HEK293 (cell line): ENCODE data around the gene RAB28.
A peak's percentile ranks its signal among the peaks of the same experiment; 100 is the strongest.

Source experiments
- CTCF ChIA-PET: fragments of 350-600 bp; formaldehyde crosslinking; extraction: SDS; loops from one replicate; lab custom pipeline; 2021; ENCODE audit warnings: antibody characterized with exemption; lab: Yijun Ruan, JAX
- POLR2A ChIA-PET: fragments of 300-600 bp; formaldehyde crosslinking; extraction: SDS; loops from one replicate; lab custom pipeline; 2020; ENCODE audit warnings: antibody characterized with exemption, inconsistent platforms; lab: Yijun Ruan, JAX
- H3K27ac ChIP-seq: fragments of 200-500 bp; sonication (Bioruptor generic); 2 replicates; pipeline ENCODE4 v1.5.1; 2014; ENCODE audit warnings: low read depth, low read length, control low read depth, inconsistent platforms; ENCODE audit errors: extremely low read depth
- H3K36me3 ChIP-seq, 2 experiments: fragments of 200-500 bp in 1 of 2; sonication (Bioruptor generic) in 1 of 2; 1 replicate in 1 of 2; 2 replicates in 1 of 2; pipeline ENCODE4 v1.5.1; 2014 to 2017; ENCODE audit warnings: inconsistent platforms in 2 of 2, low read length in 2 of 2; ENCODE audit not compliant: control insufficient read depth in 2 of 2, insufficient read depth in 1 of 2
- H3K4me1 ChIP-seq: fragments of 200-500 bp; sonication (Bioruptor generic); 2 replicates; pipeline ENCODE4 v1.5.1; 2014; ENCODE audit warnings: mild to moderate bottlenecking, low read length, inconsistent platforms; ENCODE audit not compliant: control insufficient read depth, insufficient read depth
- H3K4me3 ChIP-seq: 2 replicates; pipeline ENCODE4 v1.5.1; 2011; ENCODE audit warnings: low read depth, mild to moderate bottlenecking, control low read depth, low read length, moderate library complexity
- H3K9me3 ChIP-seq: fragments of 200-500 bp; sonication (Bioruptor generic); 2 replicates; pipeline ENCODE4 v1.5.1; 2014; ENCODE audit warnings: low read depth, low read length, inconsistent platforms; ENCODE audit not compliant: control insufficient read depth, insufficient read depth
- KLF16 ChIP-seq: fragments of 450-650 bp; formaldehyde crosslinking; IDR thresholded peaks from 2 replicates; pipeline ENCODE4 v1.5.1; 2017; ENCODE audit warnings: missing biosample characterization, missing genetic modification characterization
- KLF9 ChIP-seq: fragments of 450-650 bp; formaldehyde crosslinking; IDR thresholded peaks from 2 replicates; pipeline ENCODE4 v1.5.1; 2016; ENCODE audit warnings: missing biosample characterization, missing genetic modification characterization, low read depth
- MEIS1 ChIP-seq: sonication (generic); formaldehyde crosslinking; IDR thresholded peaks from 2 replicates; pipeline ENCODE4 v1.8.1; 2022; ENCODE audit warnings: missing genetic modification reagents, mild to moderate bottlenecking, borderline replicate concordance
- SCRT1 ChIP-seq: fragments of 450-650 bp; formaldehyde crosslinking; IDR thresholded peaks from 2 replicates; pipeline ENCODE4 v1.5.1; 2016; ENCODE audit warnings: missing biosample characterization, missing genetic modification characterization, borderline replicate concordance
- SCRT2 ChIP-seq: fragments of 450-650 bp; formaldehyde crosslinking; IDR thresholded peaks from 2 replicates; pipeline ENCODE4 v1.5.1; 2016; ENCODE audit warnings: missing biosample characterization, missing genetic modification characterization
- ZBTB17 ChIP-seq: fragments of 450-650 bp; formaldehyde crosslinking; IDR thresholded peaks from 2 replicates; pipeline ENCODE4 v1.5.1; 2016; ENCODE audit warnings: missing biosample characterization, missing genetic modification characterization
- ZFP41 ChIP-seq: fragments of 450-650 bp; formaldehyde crosslinking; IDR thresholded peaks from 2 replicates; pipeline ENCODE4 v1.5.1; 2016; ENCODE audit warnings: missing biosample characterization, missing genetic modification characterization, borderline replicate concordance
- ZFP69B ChIP-seq: fragments of 450-650 bp; formaldehyde crosslinking; IDR thresholded peaks from 2 replicates; pipeline ENCODE4 v1.5.1; 2016; ENCODE audit warnings: missing biosample characterization, missing genetic modification characterization
- ZNF114 ChIP-seq: fragments of 450-650 bp; formaldehyde crosslinking; IDR thresholded peaks from 2 replicates; pipeline ENCODE4 v1.5.0; 2017; ENCODE audit warnings: missing biosample characterization, missing genetic modification characterization
- ZNF155 ChIP-seq: fragments of 450-650 bp; formaldehyde crosslinking; IDR thresholded peaks from 2 replicates; pipeline ENCODE4 v1.5.1; 2016; ENCODE audit warnings: missing biosample characterization, missing genetic modification characterization
- ZNF16 ChIP-seq: fragments of 450-650 bp; formaldehyde crosslinking; IDR thresholded peaks from 2 replicates; pipeline ENCODE4 v1.5.1; 2016; ENCODE audit warnings: low read depth, missing biosample characterization, missing genetic modification characterization
- ZNF169 ChIP-seq: fragments of 450-650 bp; formaldehyde crosslinking; IDR thresholded peaks from 2 replicates; pipeline ENCODE4 v1.5.1; 2016; ENCODE audit warnings: missing biosample characterization, missing genetic modification characterization
- ZNF19 ChIP-seq: fragments of 450-650 bp; formaldehyde crosslinking; IDR thresholded peaks from 2 replicates; pipeline ENCODE4; 2016; ENCODE audit warnings: missing biosample characterization, missing genetic modification characterization, low read depth
- ZNF202 ChIP-seq: fragments of 450-650 bp; formaldehyde crosslinking; IDR thresholded peaks from 2 replicates; pipeline ENCODE4 v1.5.1; 2016; ENCODE audit warnings: missing biosample characterization, missing genetic modification characterization, borderline replicate concordance
- ZNF211 ChIP-seq: fragments of 450-650 bp; formaldehyde crosslinking; IDR thresholded peaks from 2 replicates; pipeline ENCODE4 v1.5.1; 2016; ENCODE audit warnings: low read depth, missing biosample characterization, missing genetic modification characterization
- ZNF404 ChIP-seq: fragments of 450-650 bp; formaldehyde crosslinking; IDR thresholded peaks from 2 replicates; pipeline ENCODE4 v1.5.1; 2017; ENCODE audit warnings: missing biosample characterization, missing genetic modification characterization
- ZNF48 ChIP-seq: fragments of 450-650 bp; formaldehyde crosslinking; IDR thresholded peaks from 2 replicates; pipeline ENCODE4 v1.5.1; 2016; ENCODE audit warnings: missing biosample characterization, missing genetic modification characterization
- ZNF658 ChIP-seq: fragments of 450-650 bp; formaldehyde crosslinking; IDR thresholded peaks from 2 replicates; pipeline ENCODE4; 2016; ENCODE audit warnings: missing biosample characterization, missing genetic modification characterization
- ZNF837 ChIP-seq: fragments of 450-650 bp; formaldehyde crosslinking; IDR thresholded peaks from 2 replicates; pipeline ENCODE4 v1.5.1; 2016; ENCODE audit warnings: missing biosample characterization, missing genetic modification characterization
- TF ChIP-seq, protein P1 (sequence below): fragments of 450-650 bp; formaldehyde crosslinking; IDR thresholded peaks from 2 replicates; pipeline ENCODE4 v1.5.1; 2016; ENCODE audit warnings: missing biosample characterization, missing genetic modification characterization
- TF ChIP-seq, protein P2 (sequence below): fragments of 450-650 bp; formaldehyde crosslinking; IDR thresholded peaks from 2 replicates; pipeline ENCODE4 v1.5.1; 2016; ENCODE audit warnings: missing biosample characterization, missing genetic modification characterization
- TF ChIP-seq, protein P3 (sequence below): fragments of 450-650 bp; formaldehyde crosslinking; IDR thresholded peaks from 2 replicates; pipeline ENCODE4 v1.5.1; 2017; ENCODE audit warnings: missing biosample characterization, missing genetic modification characterization
- TF ChIP-seq, protein P4 (sequence below): fragments of 450-650 bp; formaldehyde crosslinking; IDR thresholded peaks from 2 replicates; pipeline ENCODE4 v1.5.0; 2017; ENCODE audit warnings: missing biosample characterization, missing genetic modification characterization, borderline replicate concordance
- TF ChIP-seq, protein P5 (sequence below): fragments of 450-650 bp; formaldehyde crosslinking; IDR thresholded peaks from 2 replicates; pipeline ENCODE4 v1.5.1; 2016; ENCODE audit warnings: missing biosample characterization, missing genetic modification characterization, borderline replicate concordance

The RAB28 gene

DNA sequence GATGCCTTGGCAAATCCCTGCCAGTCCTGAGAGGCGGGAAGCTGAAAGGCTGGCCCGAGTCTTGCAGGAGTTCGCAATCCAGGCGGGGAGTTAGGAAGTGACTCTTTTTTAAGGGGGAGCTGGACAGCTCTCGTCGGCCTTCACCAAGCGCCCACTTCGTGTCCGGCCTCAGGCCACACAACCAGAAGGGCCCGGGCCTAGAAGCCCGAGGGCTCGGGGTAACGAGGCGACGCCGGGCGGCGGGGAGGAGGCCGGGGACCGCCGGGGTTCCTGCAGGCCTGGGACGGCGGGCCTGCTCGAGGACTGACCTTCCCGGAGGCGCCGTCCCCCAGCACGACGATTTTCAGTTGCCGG is 395 bp downstream of the RAB28 start (continued):
- TF ChIP-seq, protein P1, sequence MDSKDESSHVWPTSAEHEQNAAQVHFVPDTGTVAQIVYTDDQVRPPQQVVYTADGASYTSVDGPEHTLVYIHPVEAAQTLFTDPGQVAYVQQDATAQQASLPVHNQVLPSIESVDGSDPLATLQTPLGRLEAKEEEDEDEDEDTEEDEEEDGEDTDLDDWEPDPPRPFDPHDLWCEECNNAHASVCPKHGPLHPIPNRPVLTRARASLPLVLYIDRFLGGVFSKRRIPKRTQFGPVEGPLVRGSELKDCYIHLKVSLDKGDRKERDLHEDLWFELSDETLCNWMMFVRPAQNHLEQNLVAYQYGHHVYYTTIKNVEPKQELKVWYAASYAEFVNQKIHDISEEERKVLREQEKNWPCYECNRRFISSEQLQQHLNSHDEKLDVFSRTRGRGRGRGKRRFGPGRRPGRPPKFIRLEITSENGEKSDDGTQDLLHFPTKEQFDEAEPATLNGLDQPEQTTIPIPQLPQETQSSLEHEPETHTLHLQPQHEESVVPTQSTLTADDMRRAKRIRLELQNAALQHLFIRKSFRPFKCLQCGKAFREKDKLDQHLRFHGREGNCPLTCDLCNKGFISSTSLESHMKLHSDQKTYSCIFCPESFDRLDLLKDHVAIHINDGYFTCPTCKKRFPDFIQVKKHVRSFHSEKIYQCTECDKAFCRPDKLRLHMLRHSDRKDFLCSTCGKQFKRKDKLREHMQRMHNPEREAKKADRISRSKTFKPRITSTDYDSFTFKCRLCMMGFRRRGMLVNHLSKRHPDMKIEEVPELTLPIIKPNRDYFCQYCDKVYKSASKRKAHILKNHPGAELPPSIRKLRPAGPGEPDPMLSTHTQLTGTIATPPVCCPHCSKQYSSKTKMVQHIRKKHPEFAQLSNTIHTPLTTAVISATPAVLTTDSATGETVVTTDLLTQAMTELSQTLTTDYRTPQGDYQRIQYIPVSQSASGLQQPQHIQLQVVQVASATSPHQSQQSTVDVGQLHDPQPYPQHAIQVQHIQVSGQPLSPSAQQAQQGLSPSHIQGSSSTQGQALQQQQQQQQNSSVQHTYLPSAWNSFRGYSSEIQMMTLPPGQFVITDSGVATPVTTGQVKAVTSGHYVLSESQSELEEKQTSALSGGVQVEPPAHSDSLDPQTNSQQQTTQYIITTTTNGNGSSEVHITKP (tag by site-specific recombination), result peak; percentile 46
- TF ChIP-seq ZNF16 (tag by site-specific recombination), result no peak
- no peak for TF ChIP-seq ZNF169
- TF ChIP-seq, protein P2, sequence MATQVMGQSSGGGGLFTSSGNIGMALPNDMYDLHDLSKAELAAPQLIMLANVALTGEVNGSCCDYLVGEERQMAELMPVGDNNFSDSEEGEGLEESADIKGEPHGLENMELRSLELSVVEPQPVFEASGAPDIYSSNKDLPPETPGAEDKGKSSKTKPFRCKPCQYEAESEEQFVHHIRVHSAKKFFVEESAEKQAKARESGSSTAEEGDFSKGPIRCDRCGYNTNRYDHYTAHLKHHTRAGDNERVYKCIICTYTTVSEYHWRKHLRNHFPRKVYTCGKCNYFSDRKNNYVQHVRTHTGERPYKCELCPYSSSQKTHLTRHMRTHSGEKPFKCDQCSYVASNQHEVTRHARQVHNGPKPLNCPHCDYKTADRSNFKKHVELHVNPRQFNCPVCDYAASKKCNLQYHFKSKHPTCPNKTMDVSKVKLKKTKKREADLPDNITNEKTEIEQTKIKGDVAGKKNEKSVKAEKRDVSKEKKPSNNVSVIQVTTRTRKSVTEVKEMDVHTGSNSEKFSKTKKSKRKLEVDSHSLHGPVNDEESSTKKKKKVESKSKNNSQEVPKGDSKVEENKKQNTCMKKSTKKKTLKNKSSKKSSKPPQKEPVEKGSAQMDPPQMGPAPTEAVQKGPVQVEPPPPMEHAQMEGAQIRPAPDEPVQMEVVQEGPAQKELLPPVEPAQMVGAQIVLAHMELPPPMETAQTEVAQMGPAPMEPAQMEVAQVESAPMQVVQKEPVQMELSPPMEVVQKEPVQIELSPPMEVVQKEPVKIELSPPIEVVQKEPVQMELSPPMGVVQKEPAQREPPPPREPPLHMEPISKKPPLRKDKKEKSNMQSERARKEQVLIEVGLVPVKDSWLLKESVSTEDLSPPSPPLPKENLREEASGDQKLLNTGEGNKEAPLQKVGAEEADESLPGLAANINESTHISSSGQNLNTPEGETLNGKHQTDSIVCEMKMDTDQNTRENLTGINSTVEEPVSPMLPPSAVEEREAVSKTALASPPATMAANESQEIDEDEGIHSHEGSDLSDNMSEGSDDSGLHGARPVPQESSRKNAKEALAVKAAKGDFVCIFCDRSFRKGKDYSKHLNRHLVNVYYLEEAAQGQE (tag by site-specific recombination), result peak; percentile 91
- TF ChIP-seq ZFP69B (tag by site-specific recombination), result no peak
- no peak for TF ChIP-seq MEIS1 (CRISPR knock-in tag)

DNA sequence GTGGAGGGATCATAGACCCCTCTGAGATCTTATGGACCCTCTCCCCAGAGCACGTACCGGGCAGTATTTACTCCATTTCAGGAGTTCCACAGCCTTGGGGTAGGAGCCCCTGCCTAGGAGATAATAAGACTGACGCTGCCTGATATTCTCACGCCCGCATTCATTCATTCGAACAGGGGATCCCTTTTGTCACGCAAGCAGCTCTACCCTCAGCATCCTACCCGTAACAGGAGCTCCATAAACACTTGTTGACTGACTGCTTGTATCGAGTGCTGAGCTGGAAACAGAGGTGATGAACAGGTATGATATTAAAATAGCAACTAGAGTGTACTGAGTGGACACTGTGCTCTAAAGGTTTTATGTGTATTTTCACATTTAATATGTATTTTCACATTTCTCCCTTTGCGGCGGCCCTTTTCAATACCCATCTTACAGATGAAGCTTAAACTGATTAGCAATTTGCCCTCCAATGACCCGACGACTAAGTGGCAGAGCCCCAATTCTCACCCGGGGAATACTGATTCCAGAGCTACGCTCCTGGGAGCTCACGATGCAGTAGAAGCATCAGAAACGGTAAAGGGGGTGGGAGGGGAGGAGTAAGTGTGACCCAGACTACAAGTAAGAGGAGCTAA is 888 bp downstream of the RAB28 start:
- Histone ChIP-seq H3K27ac (peak overlapping the region; percentile 95), H3K36me3 (no peaks in the 10 kb centered on the region), H3K4me3 (peak overlapping the region; percentile 77), H3K9me3 (no peaks in the 10 kb centered on the region), H3K4me1 (no peaks in the 10 kb centered on the region)
- ChIA-PET POLR2A (interaction anchor here (0.8 to 1.1 kb wide), 2 partner anchors 61 to 158 kb away, joined by 3 to 5 read pairs; partner anchors contain the start of gene NKX3-2), CTCF (interaction anchor here (0.6 to 0.7 kb wide), 2 partner anchors 52 to 235 kb away, joined by 3 to 4 read pairs; no protein-coding TSS in a partner anchor)
- no peak for TF ChIP-seq ZNF19 (tag by site-specific recombination)
- TF ChIP-seq, protein P3, sequence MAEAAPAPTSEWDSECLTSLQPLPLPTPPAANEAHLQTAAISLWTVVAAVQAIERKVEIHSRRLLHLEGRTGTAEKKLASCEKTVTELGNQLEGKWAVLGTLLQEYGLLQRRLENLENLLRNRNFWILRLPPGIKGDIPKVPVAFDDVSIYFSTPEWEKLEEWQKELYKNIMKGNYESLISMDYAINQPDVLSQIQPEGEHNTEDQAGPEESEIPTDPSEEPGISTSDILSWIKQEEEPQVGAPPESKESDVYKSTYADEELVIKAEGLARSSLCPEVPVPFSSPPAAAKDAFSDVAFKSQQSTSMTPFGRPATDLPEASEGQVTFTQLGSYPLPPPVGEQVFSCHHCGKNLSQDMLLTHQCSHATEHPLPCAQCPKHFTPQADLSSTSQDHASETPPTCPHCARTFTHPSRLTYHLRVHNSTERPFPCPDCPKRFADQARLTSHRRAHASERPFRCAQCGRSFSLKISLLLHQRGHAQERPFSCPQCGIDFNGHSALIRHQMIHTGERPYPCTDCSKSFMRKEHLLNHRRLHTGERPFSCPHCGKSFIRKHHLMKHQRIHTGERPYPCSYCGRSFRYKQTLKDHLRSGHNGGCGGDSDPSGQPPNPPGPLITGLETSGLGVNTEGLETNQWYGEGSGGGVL (tag by site-specific recombination), result no peak
- peak; percentile 66; the same call in 1 of the 2 replicates for TF ChIP-seq SCRT1
- TF ChIP-seq KLF9 (tag by site-specific recombination), result no peak
- peak; percentile 75 for TF ChIP-seq ZBTB17
- TF ChIP-seq ZNF202 (tag by site-specific recombination), result no peak
- peak; percentile 96 for TF ChIP-seq SCRT2
- TF ChIP-seq, protein P4, sequence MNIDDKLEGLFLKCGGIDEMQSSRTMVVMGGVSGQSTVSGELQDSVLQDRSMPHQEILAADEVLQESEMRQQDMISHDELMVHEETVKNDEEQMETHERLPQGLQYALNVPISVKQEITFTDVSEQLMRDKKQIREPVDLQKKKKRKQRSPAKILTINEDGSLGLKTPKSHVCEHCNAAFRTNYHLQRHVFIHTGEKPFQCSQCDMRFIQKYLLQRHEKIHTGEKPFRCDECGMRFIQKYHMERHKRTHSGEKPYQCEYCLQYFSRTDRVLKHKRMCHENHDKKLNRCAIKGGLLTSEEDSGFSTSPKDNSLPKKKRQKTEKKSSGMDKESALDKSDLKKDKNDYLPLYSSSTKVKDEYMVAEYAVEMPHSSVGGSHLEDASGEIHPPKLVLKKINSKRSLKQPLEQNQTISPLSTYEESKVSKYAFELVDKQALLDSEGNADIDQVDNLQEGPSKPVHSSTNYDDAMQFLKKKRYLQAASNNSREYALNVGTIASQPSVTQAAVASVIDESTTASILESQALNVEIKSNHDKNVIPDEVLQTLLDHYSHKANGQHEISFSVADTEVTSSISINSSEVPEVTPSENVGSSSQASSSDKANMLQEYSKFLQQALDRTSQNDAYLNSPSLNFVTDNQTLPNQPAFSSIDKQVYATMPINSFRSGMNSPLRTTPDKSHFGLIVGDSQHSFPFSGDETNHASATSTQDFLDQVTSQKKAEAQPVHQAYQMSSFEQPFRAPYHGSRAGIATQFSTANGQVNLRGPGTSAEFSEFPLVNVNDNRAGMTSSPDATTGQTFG, result no peak
- no peak for TF ChIP-seq ZNF404 (tag by site-specific recombination)
- TF ChIP-seq ZNF837 (tag by site-specific recombination), result no peak
- no peak for TF ChIP-seq KLF16 (tag by site-specific recombination)
- TF ChIP-seq, protein P5, sequence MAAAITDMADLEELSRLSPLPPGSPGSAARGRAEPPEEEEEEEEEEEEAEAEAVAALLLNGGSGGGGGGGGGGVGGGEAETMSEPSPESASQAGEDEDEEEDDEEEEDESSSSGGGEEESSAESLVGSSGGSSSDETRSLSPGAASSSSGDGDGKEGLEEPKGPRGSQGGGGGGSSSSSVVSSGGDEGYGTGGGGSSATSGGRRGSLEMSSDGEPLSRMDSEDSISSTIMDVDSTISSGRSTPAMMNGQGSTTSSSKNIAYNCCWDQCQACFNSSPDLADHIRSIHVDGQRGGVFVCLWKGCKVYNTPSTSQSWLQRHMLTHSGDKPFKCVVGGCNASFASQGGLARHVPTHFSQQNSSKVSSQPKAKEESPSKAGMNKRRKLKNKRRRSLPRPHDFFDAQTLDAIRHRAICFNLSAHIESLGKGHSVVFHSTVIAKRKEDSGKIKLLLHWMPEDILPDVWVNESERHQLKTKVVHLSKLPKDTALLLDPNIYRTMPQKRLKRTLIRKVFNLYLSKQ, result no peak
- TF ChIP-seq ZNF48 (tag by site-specific recombination), result no peak
- no peak for TF ChIP-seq ZNF155 (tag by site-specific recombination)
- no peak for TF ChIP-seq ZNF211
- no peak for TF ChIP-seq ZFP41 (tag by site-specific recombination)
- no peak for TF ChIP-seq ZNF114 (tag by site-specific recombination)
- no peak for TF ChIP-seq ZNF658 (tag by site-specific recombination)
